CD4-positive, alpha-beta T cell (primary cell): ENCODE measurements around the gene SPATA13. TPM values are rescaled to one million over a fixed set of nuclear protein-coding genes. Genes with fewer than 3 reads are reported as not detected.

Experiments used
- ATAC-seq: fragments of 200-7000 bp; cut with Tn5 transposase; one replicate; pipeline ENCODE4 v1.10.0; 2022; ENCODE audit warnings: mild to moderate bottlenecking; ENCODE audit not compliant: poor library complexity
- CTCF ChIA-PET: fragments of 350-600 bp; sonication (Branson Sonifier 250); formaldehyde crosslinking; loops from one replicate; lab custom pipeline; 2021; ENCODE audit warnings: antibody characterized with exemption, inconsistent platforms; lab: Charles Lee
- POLR2A ChIA-PET: fragments of 350-600 bp; sonication (Branson Sonifier 250); formaldehyde crosslinking; loops from one replicate; lab custom pipeline; 2021; ENCODE audit warnings: antibody characterized with exemption, inconsistent platforms; lab: Charles Lee
- DNase-seq, 14 experiments: peaks; one replicate each; pipeline ENCODE4 v3.0.0-alpha.2; 2013 to 2020; ENCODE audit warnings: mixed read lengths in 2 of 14
- H3K27ac ChIP-seq, 2 donors: one replicate each; pipeline versions ENCODE4 v1.5.1 to v1.7.0; 2013; ENCODE audit warnings: low read length in 2 of 2, low read depth in 1 of 2, mild to moderate bottlenecking in 1 of 2
- H3K27me3 ChIP-seq, 2 experiments: 1 replicate in 1 of 2; 2 replicates in 1 of 2; pipeline versions ENCODE4 v1.6.1 to v1.7.0; 2013; ENCODE audit warnings: low read length in 2 of 2, control low read depth in 1 of 2, mild to moderate bottlenecking in 1 of 2, moderate library complexity in 1 of 2; ENCODE audit not compliant: insufficient read depth in 2 of 2, control insufficient read depth in 1 of 2
- H3K36me3 ChIP-seq: one replicate; pipeline ENCODE4 v1.6.1; 2013; ENCODE audit warnings: low read length, control low read depth; ENCODE audit not compliant: insufficient read depth
- H3K4me1 ChIP-seq: one replicate; pipeline ENCODE4 v1.6.1; 2013; ENCODE audit warnings: low read length, control low read depth; ENCODE audit not compliant: insufficient read depth
- H3K4me3 ChIP-seq: one replicate; pipeline ENCODE4 v1.5.1; 2013; ENCODE audit warnings: mild to moderate bottlenecking, low read length, moderate library complexity
- H3K9me3 ChIP-seq, 2 experiments: 1 replicate in 1 of 2; 2 replicates in 1 of 2; pipeline versions ENCODE4 v1.6.1 to v1.7.0; 2013; ENCODE audit warnings: low read length in 2 of 2, mild to moderate bottlenecking in 2 of 2, control low read depth in 1 of 2, moderate library complexity in 1 of 2; ENCODE audit not compliant: control insufficient read depth in 1 of 2, insufficient read depth in 1 of 2
- H3K27ac Mint-ChIP-seq: one replicate; pipeline ENCODE4 v1.8.0; 2020; ENCODE audit warnings: mixed read lengths
- H3K27me3 Mint-ChIP-seq: one replicate; pipeline ENCODE4 v1.8.0; 2021; ENCODE audit warnings: mixed read lengths
- H3K36me3 Mint-ChIP-seq: one replicate; pipeline ENCODE4 v1.8.0; 2021; ENCODE audit warnings: low read depth, mixed read lengths
- H3K4me1 Mint-ChIP-seq: one replicate; pipeline ENCODE4 v1.8.0; 2021; ENCODE audit warnings: low read depth, mixed read lengths
- H3K4me3 Mint-ChIP-seq: one replicate; pipeline ENCODE4 v1.8.0; 2020; ENCODE audit warnings: mild to moderate bottlenecking, mixed read lengths
- H3K9me3 Mint-ChIP-seq: one replicate; pipeline ENCODE4 v1.8.0; 2020; ENCODE audit warnings: mixed read lengths
- intact Hi-C, 2 experiments: fragments of 100-400 bp; cut with DNase I in 1 of 2; cut with micrococcal nuclease in 1 of 2; formaldehyde crosslinking; loops; one replicate each; pipeline versions ENCODE4 v1.15.1 to v1.9.0; 2023 to 2025; cut with DNase I, micrococcal nuclease
- total RNA-seq, 174 experiments: library from RNA in 2 of 174; stranded (reverse) in 2 of 174; gene quantifications; one replicate each; pipeline ENCODE4 v1.2.3 and lab custom pipeline; 2021 to 2026
- TF ChIP-seq, protein P1 (sequence below): fragments of 200-600 bp; IDR thresholded peaks from one replicate; pipeline ENCODE4 v1.8.0; 2022; ENCODE audit warnings: antibody characterized with exemption, mild to moderate bottlenecking

SPATA13 gene
- total RNA-seq, 2 experiments from 2014 or later: 87.7 to 94.6 TPM

DNA sequence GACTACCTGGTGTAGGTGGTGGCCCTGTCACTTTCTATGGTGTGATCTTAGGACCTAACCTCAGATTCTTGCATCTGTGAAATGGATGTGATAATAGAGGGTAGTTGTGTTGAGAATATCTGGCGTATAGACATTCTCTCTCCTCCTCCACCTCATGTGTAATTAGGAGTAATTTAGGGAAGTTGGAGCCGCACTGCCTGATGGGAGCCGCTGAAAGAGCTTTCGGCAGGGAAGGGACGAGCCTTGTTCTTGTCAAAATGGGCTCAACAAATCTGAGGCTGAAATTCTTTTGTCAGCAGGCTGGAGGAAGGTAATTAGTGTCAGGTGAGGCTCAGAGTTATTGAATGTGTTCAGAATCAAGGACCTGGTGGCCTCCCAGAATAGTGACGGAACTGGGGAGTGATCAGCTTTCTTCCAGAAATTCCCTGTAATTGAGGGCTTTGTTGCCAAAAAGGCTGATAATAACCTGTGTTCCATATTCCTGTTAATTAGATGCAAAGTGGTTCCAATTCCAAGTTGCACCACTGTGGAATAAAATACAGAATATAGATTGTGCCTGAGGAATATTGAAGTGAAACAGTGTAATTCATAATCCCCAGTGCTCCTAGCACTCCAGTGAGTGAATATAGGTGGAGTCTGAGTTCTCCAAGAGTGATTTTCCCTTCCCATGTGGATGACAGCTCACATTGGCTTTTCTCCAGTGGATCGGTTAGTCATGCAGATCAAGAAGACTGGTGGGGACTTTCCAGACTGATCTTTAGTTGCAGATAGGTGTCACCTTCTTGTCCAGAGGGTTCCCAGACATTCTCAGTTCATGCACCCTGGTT, 47.5 kb downstream of the SPATA13 start:
- H3K4me3 Mint-ChIP-seq: no peak overlapping the region
- H3K4me3 ChIP-seq: no peak overlapping the region
- DNase-seq (no peak), ATAC-seq (no peak)
- no peaks in the 10 kb centered on the region for H3K9me3 Mint-ChIP-seq
- H3K27me3 ChIP-seq: no peaks in the 10 kb centered on the region
- TF ChIP-seq, protein P1, sequence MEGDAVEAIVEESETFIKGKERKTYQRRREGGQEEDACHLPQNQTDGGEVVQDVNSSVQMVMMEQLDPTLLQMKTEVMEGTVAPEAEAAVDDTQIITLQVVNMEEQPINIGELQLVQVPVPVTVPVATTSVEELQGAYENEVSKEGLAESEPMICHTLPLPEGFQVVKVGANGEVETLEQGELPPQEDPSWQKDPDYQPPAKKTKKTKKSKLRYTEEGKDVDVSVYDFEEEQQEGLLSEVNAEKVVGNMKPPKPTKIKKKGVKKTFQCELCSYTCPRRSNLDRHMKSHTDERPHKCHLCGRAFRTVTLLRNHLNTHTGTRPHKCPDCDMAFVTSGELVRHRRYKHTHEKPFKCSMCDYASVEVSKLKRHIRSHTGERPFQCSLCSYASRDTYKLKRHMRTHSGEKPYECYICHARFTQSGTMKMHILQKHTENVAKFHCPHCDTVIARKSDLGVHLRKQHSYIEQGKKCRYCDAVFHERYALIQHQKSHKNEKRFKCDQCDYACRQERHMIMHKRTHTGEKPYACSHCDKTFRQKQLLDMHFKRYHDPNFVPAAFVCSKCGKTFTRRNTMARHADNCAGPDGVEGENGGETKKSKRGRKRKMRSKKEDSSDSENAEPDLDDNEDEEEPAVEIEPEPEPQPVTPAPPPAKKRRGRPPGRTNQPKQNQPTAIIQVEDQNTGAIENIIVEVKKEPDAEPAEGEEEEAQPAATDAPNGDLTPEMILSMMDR: no peak
- H3K27ac Mint-ChIP-seq: no peak overlapping the region
- no peak overlapping the region for H3K27ac ChIP-seq
- H3K36me3 ChIP-seq: no peaks in the 10 kb centered on the region
- no peaks in the 10 kb centered on the region for H3K9me3 ChIP-seq
- no peaks in the 10 kb centered on the region for H3K36me3 Mint-ChIP-seq
- no peaks in the 10 kb centered on the region for H3K4me1 ChIP-seq
- ChIA-PET POLR2A (no interaction called here), CTCF (no interaction called here)
- H3K4me1 Mint-ChIP-seq: peaks cover 17% of the 10 kb centered on the region
- H3K27me3 Mint-ChIP-seq: no peaks in the 10 kb centered on the region
- intact Hi-C loops: no loop called here

DNA sequence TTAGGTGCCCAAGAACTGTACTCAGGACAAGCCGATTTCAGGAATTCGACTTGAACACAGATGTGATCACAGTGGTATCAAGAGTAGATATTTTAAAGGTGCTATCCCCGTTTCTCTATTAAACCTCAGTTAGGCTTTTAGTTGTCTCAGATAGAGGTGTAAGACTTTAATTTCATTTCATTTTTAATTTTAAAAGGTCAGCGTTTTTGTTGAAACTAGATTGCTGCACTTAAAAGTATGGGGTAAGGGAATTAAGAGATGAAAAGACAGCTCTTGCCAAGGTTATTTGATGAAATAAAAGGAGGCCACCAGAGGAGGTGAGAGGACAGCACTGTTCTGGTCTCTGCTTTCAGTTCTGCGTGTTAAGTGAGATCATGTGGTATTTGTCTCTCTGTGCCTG, 48.6 kb downstream of the SPATA13 start:
- TF ChIP-seq, protein P1: no peak
- no peaks in the 10 kb centered on the region for H3K36me3 ChIP-seq
- no peak overlapping the region for H3K4me3 Mint-ChIP-seq
- no peaks in the 10 kb centered on the region for H3K9me3 Mint-ChIP-seq
- ChIA-PET CTCF (no interaction called here), POLR2A (no interaction called here)
- intact Hi-C loops: no loop called here
- H3K27ac Mint-ChIP-seq: no peak overlapping the region
- H3K4me1 Mint-ChIP-seq: peaks cover 6% of the 10 kb centered on the region
- no peaks in the 10 kb centered on the region for H3K36me3 Mint-ChIP-seq
- no peak for ATAC-seq
- no peaks in the 10 kb centered on the region for H3K27me3 ChIP-seq
- no peaks in the 10 kb centered on the region for H3K9me3 ChIP-seq
- H3K27ac ChIP-seq: no peak overlapping the region
- H3K4me1 ChIP-seq: no peaks in the 10 kb centered on the region
- no peak overlapping the region for H3K4me3 ChIP-seq
- DNase-seq: no peak
- no peaks in the 10 kb centered on the region for H3K27me3 Mint-ChIP-seq

DNA sequence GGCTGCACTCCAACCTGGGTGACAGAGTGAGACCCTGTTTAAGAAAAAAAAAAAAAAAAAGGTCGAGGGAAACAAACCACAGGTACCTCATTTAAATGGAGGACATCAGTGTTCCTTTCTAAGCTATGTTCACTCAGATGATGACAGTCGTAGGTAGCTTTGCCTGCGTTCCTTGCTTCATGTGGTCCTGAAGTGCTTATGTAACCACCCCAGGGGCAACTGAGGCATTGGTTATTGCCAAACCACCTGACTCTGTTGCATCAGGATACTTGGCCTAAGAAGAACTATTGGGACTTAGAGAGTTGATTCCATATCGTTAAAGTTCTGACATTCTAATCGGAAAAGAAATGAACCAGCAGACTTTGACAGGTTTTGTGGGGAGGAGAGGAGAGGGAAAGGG, 51.7 kb downstream of the SPATA13 start:
- H3K4me3 Mint-ChIP-seq: no peak overlapping the region
- POLR2A ChIA-PET: no interaction called here
- CTCF ChIA-PET: interaction anchor here (0.6 kb wide), 1 partner anchor 69 kb away, joined by 3 read pairs; no protein-coding TSS in a partner anchor

More for the DNA sequence above, 51.7 kb downstream of the SPATA13 start:
- Histone ChIP-seq H3K36me3 (no peaks in the 10 kb centered on the region), H3K27ac (no peak overlapping the region), H3K4me1 (peaks cover 2% of the 10 kb centered on the region), H3K4me3 (no peak overlapping the region), H3K27me3 (no peaks in the 10 kb centered on the region), H3K9me3 (no peaks in the 10 kb centered on the region)
- DNase-seq (no peak), ATAC-seq (no peak)
- H3K9me3 Mint-ChIP-seq: no peaks in the 10 kb centered on the region
- H3K27me3 Mint-ChIP-seq: no peaks in the 10 kb centered on the region
- TF ChIP-seq, protein P1: no peak
- peaks cover 2% of the 10 kb centered on the region for H3K4me1 Mint-ChIP-seq
- no peak overlapping the region for H3K27ac Mint-ChIP-seq
- intact Hi-C loops: no loop called here
- H3K36me3 Mint-ChIP-seq: no peaks in the 10 kb centered on the region
